Suprapubic skin (tissue), 4 donors: ENCODE measurements around the gene MN1. TPM values are rescaled to one million over a fixed set of nuclear protein-coding genes. Genes with fewer than 3 reads are reported as not detected.

Source experiments
- DNase-seq, 2 donors: peaks; one replicate each; pipeline ENCODE4 v3.0.0-alpha.2; 2019; ENCODE audit warnings: low spot score in 2 of 2
- H3K27ac ChIP-seq: fragments of 200-600 bp; sonication (generic); one replicate; pipeline ENCODE4 v1.5.1; 2019
- H3K27me3 ChIP-seq: fragments of 200-600 bp; sonication (generic); one replicate; pipeline ENCODE4 v1.5.1; 2019
- H3K36me3 ChIP-seq: fragments of 200-600 bp; sonication (generic); one replicate; pipeline ENCODE4 v1.5.1; 2019
- H3K4me1 ChIP-seq: fragments of 200-600 bp; sonication (generic); one replicate; pipeline ENCODE4 v1.5.1; 2019
- H3K4me3 ChIP-seq: fragments of 200-600 bp; sonication (generic); one replicate; pipeline ENCODE4 v1.5.1; 2019; ENCODE audit warnings: mild to moderate bottlenecking
- H3K9me3 ChIP-seq: fragments of 200-600 bp; sonication (generic); one replicate; pipeline ENCODE4 v1.5.1; 2019
- EP300 ChIP-seq: sonication (generic); formaldehyde crosslinking; IDR thresholded peaks from one replicate; pipeline ENCODE4 v1.6.1; 2017; ENCODE audit warnings: antibody characterized with exemption
- POLR2A ChIP-seq, 2 donors: fragments of 450-650 bp; IDR thresholded peaks; one replicate each; pipeline ENCODE4 v1.6.1; 2017; ENCODE audit warnings: antibody characterized with exemption in 2 of 2, mild to moderate bottlenecking in 2 of 2, moderate library complexity in 2 of 2
- POLR2AphosphoS5 ChIP-seq, 3 donors: sonication (generic); formaldehyde crosslinking; IDR thresholded peaks; one replicate each; pipeline ENCODE4 v1.6.1; 2017; ENCODE audit warnings: antibody characterized with exemption in 3 of 3
- WGBS: methylation state at CpG from one replicate; pipeline ENCODE4 v1.1.5; 2018; 5-methylcytosine and 5-hydroxymethylcytosine counted together
- total RNA-seq, 4 donors: library from RNA; depleted of rRNA; stranded (reverse); fragments of >200 nt; gene quantifications; one replicate each; pipeline ENCODE4 v1.1.0, GENCODE V29; 2016
- TF ChIP-seq, protein P1 (sequence below), 2 donors: fragments of 200-600 bp in 1 of 2; fragments of 450-650 bp in 1 of 2; sonication (generic) in 1 of 2; IDR thresholded peaks; one replicate each; pipeline ENCODE4 v1.5.1; 2016 to 2019; ENCODE audit warnings: antibody characterized with exemption in 2 of 2, mild to moderate bottlenecking in 1 of 2, moderate library complexity in 1 of 2

The MN1 gene
- total RNA-seq, 4 donors from 2014 or later: 1.7 to 6.5 (median 4.1) TPM

DNA sequence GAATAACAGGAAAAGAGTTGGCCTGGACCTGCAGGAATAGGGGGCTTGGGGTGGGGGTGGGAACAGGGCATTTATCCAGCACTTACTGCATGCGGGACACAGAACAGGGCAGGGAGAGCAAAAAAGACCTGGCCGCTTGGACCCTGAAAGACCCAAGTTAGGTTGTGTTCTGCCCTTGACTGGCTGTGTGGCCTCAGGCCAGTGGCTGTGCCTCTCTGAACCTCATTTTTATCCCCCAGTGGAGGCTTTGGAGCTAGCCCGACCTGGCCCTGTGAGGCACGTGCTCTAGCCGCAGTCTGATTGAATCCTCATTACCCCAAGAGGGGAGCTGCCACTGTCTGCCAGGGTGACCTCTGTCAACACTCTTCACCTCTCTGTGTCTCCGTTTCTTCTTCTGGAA, 68.7 kb downstream of the MN1 start:
- Histone ChIP-seq H3K9me3 (no peaks in the 10 kb centered on the region), H3K36me3 (no peaks in the 10 kb centered on the region), H3K4me1 (peaks cover 1% of the 10 kb centered on the region), H3K4me3 (no peak overlapping the region), H3K27ac (no peak overlapping the region), H3K27me3 (no peaks in the 10 kb centered on the region)
- TF ChIP-seq POLR2AphosphoS5 (IDR thresholded peaks at IDR 0.05) (no peak), EP300 (no peak)
- TF ChIP-seq, protein P1, sequence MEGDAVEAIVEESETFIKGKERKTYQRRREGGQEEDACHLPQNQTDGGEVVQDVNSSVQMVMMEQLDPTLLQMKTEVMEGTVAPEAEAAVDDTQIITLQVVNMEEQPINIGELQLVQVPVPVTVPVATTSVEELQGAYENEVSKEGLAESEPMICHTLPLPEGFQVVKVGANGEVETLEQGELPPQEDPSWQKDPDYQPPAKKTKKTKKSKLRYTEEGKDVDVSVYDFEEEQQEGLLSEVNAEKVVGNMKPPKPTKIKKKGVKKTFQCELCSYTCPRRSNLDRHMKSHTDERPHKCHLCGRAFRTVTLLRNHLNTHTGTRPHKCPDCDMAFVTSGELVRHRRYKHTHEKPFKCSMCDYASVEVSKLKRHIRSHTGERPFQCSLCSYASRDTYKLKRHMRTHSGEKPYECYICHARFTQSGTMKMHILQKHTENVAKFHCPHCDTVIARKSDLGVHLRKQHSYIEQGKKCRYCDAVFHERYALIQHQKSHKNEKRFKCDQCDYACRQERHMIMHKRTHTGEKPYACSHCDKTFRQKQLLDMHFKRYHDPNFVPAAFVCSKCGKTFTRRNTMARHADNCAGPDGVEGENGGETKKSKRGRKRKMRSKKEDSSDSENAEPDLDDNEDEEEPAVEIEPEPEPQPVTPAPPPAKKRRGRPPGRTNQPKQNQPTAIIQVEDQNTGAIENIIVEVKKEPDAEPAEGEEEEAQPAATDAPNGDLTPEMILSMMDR (IDR thresholded peaks at IDR 0.05): no peak
- WGBS: 78% methylated on average over 6 of the region's 6 CpGs
- DNase-seq: peak in 1 of 2 donors; percentile 50

GRCh38 chr22:27732391-27732790, 69.2 kb downstream of the MN1 start:
- TF ChIP-seq POLR2AphosphoS5 (IDR thresholded peaks at IDR 0.05) (no peak), POLR2A (IDR thresholded peaks at IDR 0.05) (no peak)
- no peaks in the 10 kb centered on the region for H3K27me3 ChIP-seq
- H3K4me3 ChIP-seq: no peak overlapping the region
- peaks cover 6% of the 10 kb centered on the region for H3K4me1 ChIP-seq
- no peaks in the 10 kb centered on the region for H3K36me3 ChIP-seq
- H3K27ac ChIP-seq: no peak overlapping the region
- whole genome bisulfite sequencing: no CpG with 5 or more reads among the region's 2 CpGs
- peak in 1 of 2 donors; percentile 31 for DNase-seq
- no peaks in the 10 kb centered on the region for H3K9me3 ChIP-seq

- no peak for TF ChIP-seq EP300
- no peak for TF ChIP-seq POLR2AphosphoS5 (IDR thresholded peaks at IDR 0.05)
- TF ChIP-seq, protein P1 (IDR thresholded peaks at IDR 0.05): no peak
- no peak for TF ChIP-seq POLR2A (IDR thresholded peaks at IDR 0.05)
- H3K4me1 ChIP-seq: peaks cover 13% of the 10 kb centered on the region
- H3K27ac ChIP-seq: no peak overlapping the region
- DNase-seq: peak in 1 of 2 donors; percentile 22
- 85% methylated on average over 3 of the region's 3 CpGs for WGBS
- H3K36me3 ChIP-seq: no peaks in the 10 kb centered on the region
- H3K9me3 ChIP-seq: no peaks in the 10 kb centered on the region
- H3K27me3 ChIP-seq: no peaks in the 10 kb centered on the region
- H3K4me3 ChIP-seq: no peak overlapping the region
Observed at GRCh38 chr22:27731621-27732020, 69.9 kb downstream of the MN1 start.

GRCh38 chr22:27730641-27731433, 70.7 kb downstream of the MN1 start:
- no peaks in the 10 kb centered on the region for H3K36me3 ChIP-seq
- H3K27ac ChIP-seq: no peak overlapping the region
- WGBS: 90% methylated on average over 9 of the region's 9 CpGs
- peaks cover 21% of the 10 kb centered on the region for H3K4me1 ChIP-seq
- no peaks in the 10 kb centered on the region for H3K27me3 ChIP-seq
- TF ChIP-seq, protein P1 (IDR thresholded peaks at IDR 0.05): no peak
- TF ChIP-seq POLR2AphosphoS5 (IDR thresholded peaks at IDR 0.05) (no peak), POLR2A (IDR thresholded peaks at IDR 0.05) (no peak), EP300 (no peak)
- no peaks in the 10 kb centered on the region for H3K9me3 ChIP-seq
- peak in 1 of 2 donors; percentile 38 for DNase-seq
- no peak overlapping the region for H3K4me3 ChIP-seq

GRCh38 chr22:27729246-27729645, 72.3 kb downstream of the MN1 start:
- 83% methylated on average over 4 of the region's 4 CpGs for WGBS
- H3K27me3 ChIP-seq: no peaks in the 10 kb centered on the region
- peak in 1 of 2 donors; percentile 25 for DNase-seq
- no peak overlapping the region for H3K27ac ChIP-seq
- TF ChIP-seq, protein P1 (IDR thresholded peaks at IDR 0.05): no peak
- no peak for TF ChIP-seq EP300
- TF ChIP-seq POLR2A (IDR thresholded peaks at IDR 0.05): no peak
- TF ChIP-seq POLR2AphosphoS5 (IDR thresholded peaks at IDR 0.05): no peak
- H3K9me3 ChIP-seq: no peaks in the 10 kb centered on the region
- peaks cover 22% of the 10 kb centered on the region for H3K4me1 ChIP-seq
- H3K4me3 ChIP-seq: no peak overlapping the region
- no peaks in the 10 kb centered on the region for H3K36me3 ChIP-seq
